WTC11 (cell line): ENCODE data around the gene CLCA2.

Source experiments
- CTCF ChIP-seq: fragments of 200-600 bp; IDR thresholded peaks from 2 replicates; pipeline ENCODE4 v1.8.0; 2022; ENCODE audit warnings: antibody characterized with exemption
- FOXP1 ChIP-seq: sonication (generic); formaldehyde crosslinking; IDR thresholded peaks from 2 replicates; pipeline ENCODE4 v1.8.0; 2022; ENCODE audit warnings: missing genetic modification reagents, mild to moderate bottlenecking, moderate library complexity, borderline replicate concordance

DNA sequence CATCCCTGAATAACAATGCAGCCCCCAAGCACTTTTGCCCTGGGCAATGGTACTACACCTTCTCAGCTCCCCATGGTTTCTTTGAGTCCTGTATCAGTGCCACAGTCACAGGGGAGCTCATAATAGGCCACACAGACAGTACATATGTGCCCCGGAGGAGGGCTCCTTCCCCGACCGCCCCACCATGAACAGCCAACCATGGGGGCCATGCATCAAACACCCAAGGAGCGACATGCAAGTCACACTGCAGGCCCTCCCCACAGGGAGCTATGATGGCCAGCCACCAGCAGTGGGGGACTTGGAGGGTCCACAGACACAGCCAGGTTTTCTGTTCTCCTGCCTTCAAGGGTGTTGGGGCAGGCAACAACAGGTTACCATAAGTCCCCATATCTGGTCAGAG is 13.1 kb upstream of the CLCA2 start:
- TF ChIP-seq FOXP1 (CRISPR knock-in tag) (no peak), CTCF (no peak)
